ENCODE measurements around the gene TAF1. TPM values are rescaled to one million over a fixed set of nuclear protein-coding genes. Genes with fewer than 3 reads are reported as not detected.
"Not testable (repeated sequence)": the region's sequence is repeated elsewhere in the genome, so short reads cannot be mapped to it uniquely, and the experiment has no call there.

Gene TAF1
- total RNA-seq, 2 experiments from 2014 or later = 30.6 to 31.5 TPM

GRCh38 chrX:71493111-71493613 is 127.0 kb downstream of the TAF1 start:
- CTCF ChIA-PET = interaction anchor here (1.1 kb wide), 1 partner anchor 62 kb away, joined by 3 read pairs; no protein-coding TSS in a partner anchor
- POLR2A ChIA-PET = interaction anchor here (1.8 kb wide), 1 partner anchor 39 kb away, joined by 7 read pairs; the partner anchor contains the start of gene OGT

- CTCF ChIA-PET, POLR2A ChIA-PET: not testable (repeated sequence)
Observed at GRCh38 chrX:71495979-71496378, 129.8 kb downstream of the TAF1 start.

GRCh38 chrX:71496476-71496875 is 130.3 kb downstream of the TAF1 start:
- ChIA-PET POLR2A (no interaction called here), CTCF (no interaction called here)

GRCh38 chrX:71502080-71502479 is 135.9 kb downstream of the TAF1 start:
- POLR2A ChIA-PET, CTCF ChIA-PET: not testable (repeated sequence)

- ChIA-PET CTCF (no interaction called here), POLR2A (no interaction called here)
Observed at GRCh38 chrX:71504346-71504745, 138.2 kb downstream of the TAF1 start.

- ChIA-PET CTCF (no interaction called here), POLR2A (no interaction called here)
Observed at GRCh38 chrX:71509289-71509688, 143.1 kb downstream of the TAF1 start.

GRCh38 chrX:71510161-71510560 is 144.0 kb downstream of the TAF1 start:
- POLR2A ChIA-PET = interaction anchor here (0.6 kb wide), 1 partner anchor 265 kb away, joined by 5 read pairs; no protein-coding TSS in a partner anchor
- CTCF ChIA-PET = no interaction called here

GRCh38 chrX:71513731-71514130 is 147.6 kb downstream of the TAF1 start:
- ChIA-PET POLR2A (interaction anchor here (0.7 kb wide), 1 partner anchor 21 kb away, joined by 12 read pairs; no protein-coding TSS in a partner anchor), CTCF (interaction anchor here (0.7 kb wide), 2 partner anchors 15 to 382 kb away, joined by 3 to 8 read pairs; no protein-coding TSS in a partner anchor)

- ChIA-PET CTCF (interaction anchor here (0.7 kb wide), 2 partner anchors 16 to 383 kb away, joined by 3 to 8 read pairs; no protein-coding TSS in a partner anchor), POLR2A (interaction anchor here (0.6 to 1.0 kb wide), 3 partner anchors 10 to 20 kb away, joined by 5 to 12 read pairs (median 6); partner anchors contain the start of gene OGT)
Observed at GRCh38 chrX:71514367-71515037, 148.3 kb downstream of the TAF1 start.

GRCh38 chrX:71515038-71515396 is 148.9 kb downstream of the TAF1 start:
- ChIA-PET POLR2A (interaction anchor here (0.6 to 1.0 kb wide), 2 partner anchors 9 to 18 kb away, joined by 5 to 6 read pairs; partner anchors contain the start of gene OGT), CTCF (no interaction called here)

Other genes starting within 250 kb of the TAF1 start
- 10 to 100 TPM; 49.0 to 56.8 TPM for gene MED12, start 247.8 kb upstream of the TAF1 start, total RNA-seq
- gene NLGN3, start 221.5 kb upstream of the TAF1 start, total RNA-seq = under 1 TPM; 0.53 to 0.67 TPM
- gene GJB1, start 143.1 kb upstream of the TAF1 start, total RNA-seq = not detected
- gene ZMYM3, start 112.2 kb upstream of the TAF1 start, total RNA-seq = 10 to 100 TPM; 17.0 to 18.8 TPM
- gene NONO, start 82.7 kb upstream of the TAF1 start, total RNA-seq = 100 to 1,000 TPM; 477 to 536 TPM
- 1 to 10 TPM; 4.6 to 5.5 TPM for gene ITGB1BP2, start 64.6 kb upstream of the TAF1 start, total RNA-seq
- 100 to 1,000 TPM; 280 to 282 TPM for gene OGT, start 166.7 kb downstream of the TAF1 start, total RNA-seq
- gene GCNA, start 212.1 kb downstream of the TAF1 start, total RNA-seq = 1 to 10 TPM; 2.7 to 3.5 TPM

Measured in activated CD8-positive, alpha-beta memory T cell treated with anti-CD3 and anti-CD28 coated beads for 36 hours (primary cell).